HCT116 (cell line): Measurements from ENCODE around the gene HSPA12A.

Experiments
- CTCF ChIP-seq, 3 experiments: fragments of 200-600 bp in 1 of 3; sonication (generic) in 1 of 3; IDR thresholded peaks in 2 of 3; conservative IDR thresholded peaks in 1 of 3; 2 replicates each; pipeline ENCODE4 v1.5.1; 2012 to 2017; ENCODE audit warnings: low read depth in 2 of 3, low read length in 2 of 3, antibody characterized with exemption in 1 of 3, borderline replicate concordance in 1 of 3, control low read depth in 1 of 3, mild to moderate bottlenecking in 1 of 3, mixed read lengths in 1 of 3, mixed run types in 1 of 3, moderate library complexity in 1 of 3; ENCODE audit not compliant: insufficient read depth in 1 of 3
- EZH2phosphoT487 ChIP-seq: fragments of 200-600 bp; IDR thresholded peaks from 2 replicates; pipeline ENCODE4 v1.6.1; 2018; ENCODE audit warnings: antibody characterized with exemption, borderline replicate concordance
- JUND ChIP-seq: IDR thresholded peaks from 2 replicates; pipeline ENCODE4 v1.6.1; 2012
- POLR2A ChIP-seq: IDR thresholded peaks from 2 replicates; pipeline ENCODE4 v1.7.0; 2011; ENCODE audit warnings: borderline replicate concordance; ENCODE audit not compliant: insufficient read depth, insufficient read length; ENCODE audit errors: extremely low read depth
- SRF ChIP-seq: IDR thresholded peaks from 2 replicates; pipeline ENCODE4 v1.6.1; 2012; ENCODE audit warnings: low read depth
- TCF7L2 ChIP-seq: IDR thresholded peaks from 2 replicates; pipeline ENCODE4 v1.7.0; 2011; ENCODE audit warnings: borderline replicate concordance, inconsistent platforms; ENCODE audit not compliant: insufficient read depth, insufficient read length; ENCODE audit errors: extremely low read depth

GRCh38 chr10:116656044-116656443, 86.3 kb downstream of the HSPA12A start:
- TF ChIP-seq CTCF (IDR thresholded peaks at IDR 0.05 in 2 of 3, conservative IDR thresholded peaks at IDR 0.05 in 1 of 3; ENCODE audit: borderline replicate concordance in 1 of 3, insufficient read depth in 1 of 3, low read depth in 2 of 3, low read length in 2 of 3) (no peak), EZH2phosphoT487 (no peak), POLR2A (no peak), SRF (no peak), TCF7L2 (no peak), JUND (no peak)
